CD4-positive, alpha-beta T cell treated with Interleukin-12 subunit alpha and Interleukin-12 subunit beta, for 1 hour (primary cell): Measurements from ENCODE around the gene SFMBT2.

Experiments used
- DNase-seq: peaks from one replicate; pipeline ENCODE4 v3.0.0-alpha.2; 2020

The SFMBT2 gene

GRCh38 chr10:7424919-7425318, 14.1 kb upstream of the SFMBT2 start:
- no peak for DNase-seq

DNA sequence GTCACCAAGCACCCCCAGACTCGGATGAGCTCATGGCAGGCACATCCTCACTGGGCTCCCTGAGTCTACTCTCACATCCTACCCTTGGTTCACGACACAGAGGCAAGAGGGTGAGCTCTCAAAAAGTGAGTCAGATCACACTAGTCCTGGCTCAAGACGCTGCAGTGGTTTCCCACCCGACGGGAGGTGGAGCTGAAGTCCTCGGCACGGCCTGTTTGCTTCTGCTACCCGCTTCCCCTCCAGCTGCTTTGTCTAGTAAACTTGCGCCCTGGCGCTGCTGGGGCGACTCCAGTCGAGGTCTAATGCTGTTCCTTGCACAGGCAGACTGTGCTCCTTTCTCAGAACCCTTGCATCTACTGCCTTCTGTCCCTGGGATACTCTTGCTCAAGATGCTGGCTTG, 13.5 kb upstream of the SFMBT2 start:
- DNase-seq = peak; percentile 36

GRCh38 chr10:7423521-7423920, 12.7 kb upstream of the SFMBT2 start:
- DNase-seq = no peak

GRCh38 chr10:7421526-7421925, 10.7 kb upstream of the SFMBT2 start:
- no peak for DNase-seq

DNA sequence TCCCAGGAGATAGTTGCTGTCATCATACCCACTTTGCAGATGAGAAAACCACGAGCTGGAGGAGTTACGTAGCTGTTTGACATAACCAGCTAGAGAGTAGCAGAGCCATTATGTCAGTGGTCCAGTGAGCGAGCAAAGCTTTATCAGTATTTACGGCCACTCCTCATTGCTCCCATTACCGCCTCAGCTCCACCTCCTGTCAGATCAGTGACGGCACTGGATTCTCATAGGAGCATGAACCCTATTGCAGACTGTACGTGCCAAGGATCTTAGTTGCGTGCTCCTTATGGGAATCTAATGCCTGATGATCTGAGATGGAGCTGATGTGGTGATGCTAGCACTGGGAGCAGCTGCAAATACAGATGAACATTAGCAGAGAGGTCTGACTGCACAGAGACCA, 9.2 kb upstream of the SFMBT2 start:
- DNase-seq = no peak

GRCh38 chr10:7417807-7418206, 7.0 kb upstream of the SFMBT2 start:
- DNase-seq = peak; percentile 16

DNA sequence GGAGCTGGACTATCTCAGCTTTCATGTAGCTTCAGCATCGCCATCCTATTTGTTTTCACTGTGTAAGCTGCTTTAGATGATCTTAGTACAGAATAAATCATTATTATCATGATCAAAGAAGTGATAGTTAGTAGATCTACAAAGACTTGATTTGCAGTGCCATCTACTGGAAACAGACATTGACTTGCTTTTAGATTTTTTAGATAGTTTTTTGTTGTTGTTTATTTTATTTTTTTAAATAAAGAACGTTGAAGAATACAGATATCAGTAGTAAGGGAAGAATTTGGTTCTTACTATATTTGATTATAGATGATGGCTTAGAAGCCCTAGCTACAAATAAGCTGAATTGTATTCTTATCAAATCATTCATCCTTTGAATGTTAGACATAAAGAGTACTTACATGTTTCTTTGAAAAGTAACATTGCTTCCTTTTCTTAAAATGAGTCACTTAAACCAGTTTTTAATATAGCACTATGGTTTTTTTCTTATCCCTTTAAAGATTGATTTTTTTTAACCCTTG, 6.3 kb upstream of the SFMBT2 start:
- DNase-seq = peak; percentile 61

DNA sequence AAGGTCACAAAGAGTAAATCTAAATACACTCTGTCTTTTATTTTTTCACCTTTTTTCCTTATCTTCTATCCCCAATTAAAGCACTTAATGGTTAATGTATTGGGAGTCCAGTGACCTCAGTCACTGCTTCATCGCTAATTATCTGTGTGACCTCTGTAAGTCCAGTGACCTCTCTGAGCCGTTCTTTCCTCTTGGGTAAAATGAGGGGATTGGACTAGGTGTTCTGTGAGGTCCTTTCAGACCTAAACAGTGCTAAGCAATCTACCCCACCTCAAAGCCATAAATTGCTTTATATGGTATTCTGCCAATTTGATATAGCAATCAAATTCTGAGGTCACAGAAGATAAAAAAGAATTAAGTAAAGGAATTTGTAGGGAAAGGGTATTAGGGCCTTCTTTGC, 3.9 kb upstream of the SFMBT2 start:
- DNase-seq = no peak

GRCh38 chr10:7412928-7413282, 2.1 kb upstream of the SFMBT2 start:
- no peak for DNase-seq

- peak; percentile 8 for DNase-seq
These were observed 1.5 kb upstream of the SFMBT2 start for GRCh38 chr10:7412237-7412927.

GRCh38 chr10:7411671-7412128, 866 bp upstream of the SFMBT2 start:
- peak; percentile 29 for DNase-seq

- peak; percentile 19 for DNase-seq
These were observed 453 bp downstream of the SFMBT2 start for GRCh38 chr10:7410301-7410861.

GRCh38 chr10:7409732-7410168, 1.1 kb downstream of the SFMBT2 start:
- peak; percentile 30 for DNase-seq

GRCh38 chr10:7409045-7409731, 1.6 kb downstream of the SFMBT2 start:
- DNase-seq = peak; percentile 43

GRCh38 chr10:7408291-7409044, 2.4 kb downstream of the SFMBT2 start:
- peak; percentile 43 for DNase-seq

GRCh38 chr10:7407368-7408290, 3.2 kb downstream of the SFMBT2 start:
- DNase-seq = peak; percentile 39

DNA sequence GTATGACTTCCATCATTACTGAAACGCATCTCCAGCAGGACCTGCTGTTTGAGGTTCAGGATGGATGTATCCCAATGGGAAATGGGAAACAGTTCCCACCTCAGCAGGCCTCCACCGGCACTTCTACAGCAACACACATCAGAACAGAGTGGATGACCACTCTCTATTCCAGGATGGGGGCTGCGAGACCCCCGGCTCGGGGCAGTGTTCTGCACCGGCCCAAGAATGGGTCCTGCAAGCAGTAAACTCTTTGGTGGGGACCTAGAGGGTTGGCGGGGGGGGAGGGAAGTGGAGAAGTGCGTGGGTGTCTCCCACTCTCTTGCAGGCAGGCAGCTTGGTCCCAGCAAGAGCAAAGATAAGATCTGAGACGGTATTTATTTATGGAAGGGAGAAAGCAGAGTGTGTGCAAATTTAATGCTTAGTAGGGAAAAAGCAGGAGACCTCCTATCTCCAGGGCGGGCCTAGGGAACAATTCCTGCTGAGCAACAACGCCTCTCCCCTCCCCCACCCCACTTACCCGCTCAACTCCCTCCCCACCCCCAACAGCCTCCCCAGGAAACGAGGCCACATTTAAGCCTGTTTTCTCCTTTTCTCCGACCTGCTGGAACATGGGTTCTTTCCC, 4.0 kb downstream of the SFMBT2 start:
- DNase-seq = no peak

DNA sequence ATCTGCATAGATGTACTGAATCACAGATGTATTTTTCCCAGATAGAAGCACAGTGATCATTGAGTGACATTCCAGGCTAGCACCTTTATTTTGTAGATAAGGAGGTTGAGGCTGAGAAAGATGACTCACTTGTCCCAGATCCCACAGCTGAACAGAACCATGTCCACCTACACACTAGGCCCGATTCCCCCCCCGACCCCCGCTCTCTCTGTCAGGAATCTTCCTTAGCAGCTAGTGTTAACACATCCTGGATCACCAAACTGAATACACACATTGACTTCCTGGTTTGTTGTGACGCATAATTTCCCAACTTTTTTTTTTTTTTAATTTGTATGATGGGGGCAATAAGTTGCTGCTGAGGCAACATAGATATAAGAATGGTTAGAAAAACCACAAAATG, 5.2 kb downstream of the SFMBT2 start:
- DNase-seq = no peak

DNA sequence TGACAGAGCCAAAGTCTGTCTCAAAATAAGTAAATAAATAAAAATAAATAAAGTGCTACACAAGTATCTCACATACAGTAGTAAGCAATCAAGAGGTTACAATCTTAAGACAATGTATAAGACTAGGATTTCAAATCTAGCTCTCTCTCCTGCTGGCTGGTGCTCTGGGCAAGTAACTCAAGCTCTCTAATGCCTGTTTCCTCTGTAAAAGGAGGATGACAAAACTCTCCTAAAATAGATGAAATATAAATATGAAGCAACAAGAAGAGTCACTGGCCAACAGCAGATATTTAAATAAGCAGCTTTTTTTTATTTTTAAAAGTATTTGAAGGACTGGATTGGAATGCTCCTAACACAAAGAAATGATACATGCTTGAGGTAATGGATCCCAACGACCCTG, 7.2 kb downstream of the SFMBT2 start:
- no peak for DNase-seq

GRCh38 chr10:7401782-7402181, 9.1 kb downstream of the SFMBT2 start:
- no peak for DNase-seq

DNA sequence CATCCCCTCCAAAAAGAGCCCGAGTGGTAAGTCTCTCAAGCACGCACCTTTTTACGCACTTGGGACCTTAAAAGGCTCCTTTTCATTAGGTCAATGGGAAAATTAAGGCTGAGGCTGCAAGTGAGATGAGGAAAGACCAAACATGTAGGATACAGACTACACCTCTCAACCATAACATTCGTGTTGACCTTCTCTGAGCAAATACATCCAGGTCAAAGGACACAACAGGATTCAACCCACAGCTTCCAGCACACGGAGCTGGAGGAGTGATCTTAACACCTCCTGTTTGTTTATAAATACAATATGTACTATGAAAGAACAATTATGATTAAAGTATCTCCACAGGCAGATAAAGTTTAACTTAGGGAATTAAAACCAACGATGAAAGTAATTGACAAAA, 9.7 kb downstream of the SFMBT2 start:
- DNase-seq = no peak
